Amniotic stem cell (primary cell): ENCODE data around the gene CYP4V2.
A peak's percentile ranks its signal among the peaks of the same experiment; 100 is the strongest.
"Not testable (repeated sequence)": the region's sequence is repeated elsewhere in the genome, so short reads cannot be mapped to it uniquely, and the experiment has no call there.

Experiments used
- DNase-seq: peaks from one replicate; lab custom pipeline; 2025; lab: John Stamatoyannopoulos, UW

CYP4V2 gene

DNA sequence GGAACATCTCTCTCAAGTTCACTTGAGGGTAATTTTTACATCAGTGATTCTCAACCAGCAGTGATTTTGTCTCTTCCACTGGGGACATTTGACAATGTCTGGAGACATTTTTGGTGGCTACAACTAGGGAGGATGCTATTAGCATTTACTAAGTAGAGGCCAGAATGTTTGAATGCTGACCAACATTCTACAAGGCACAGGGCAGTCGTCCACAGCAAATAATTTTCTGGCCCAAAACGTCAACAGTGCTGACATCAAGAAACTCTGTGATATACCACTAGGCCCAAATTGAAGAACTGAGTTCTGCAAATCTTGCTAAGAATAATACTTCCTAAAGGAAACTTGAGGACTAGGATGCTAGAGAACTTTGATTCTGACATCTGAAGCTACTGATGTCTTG is 43.0 kb downstream of the CYP4V2 start:
- DNase-seq, result no peak

DNA sequence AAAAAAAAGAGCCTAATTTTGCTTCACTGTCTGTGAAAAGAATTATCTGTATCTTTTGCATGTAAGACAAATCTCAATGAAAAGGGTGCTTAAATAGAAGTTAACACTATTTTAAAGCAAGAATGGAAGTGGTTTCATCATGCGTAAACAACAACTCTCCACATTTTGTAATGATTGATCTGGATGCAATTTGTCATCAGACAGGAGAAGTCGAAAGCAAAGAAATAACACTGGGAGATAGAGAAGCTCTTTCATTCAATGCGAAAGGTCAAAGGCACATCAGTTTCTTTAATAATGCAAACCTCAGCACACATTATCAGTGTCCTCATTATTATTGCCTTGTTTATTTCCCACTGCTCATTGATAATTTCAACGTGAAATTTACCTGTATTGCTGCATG is 44.8 kb downstream of the CYP4V2 start:
- no peak for DNase-seq

GRCh38 chr4:186240452-186240847 is 49.1 kb downstream of the CYP4V2 start:
- DNase-seq, result no peak

- DNase-seq, result no peak
Observed at GRCh38 chr4:186240848-186241491, 49.6 kb downstream of the CYP4V2 start.

DNA sequence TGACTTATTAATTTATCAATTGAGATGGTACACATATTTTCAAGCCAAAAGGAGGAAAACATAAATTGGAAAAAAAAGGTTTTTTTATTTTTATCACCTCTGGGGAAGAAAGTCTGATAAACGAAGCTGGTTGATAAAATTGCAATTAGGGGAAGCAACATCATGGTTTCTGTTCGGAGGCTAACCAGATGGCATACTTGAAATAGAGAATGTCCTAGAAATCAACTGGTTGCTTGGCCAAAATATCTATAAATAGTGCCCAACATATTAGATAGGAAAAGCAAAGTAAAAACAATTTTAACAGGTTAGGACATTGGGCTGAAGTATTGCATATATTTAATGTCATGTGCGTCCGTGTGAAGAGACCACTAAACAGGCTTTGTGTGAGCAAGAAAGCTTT is 50.2 kb downstream of the CYP4V2 start:
- no peak for DNase-seq

DNA sequence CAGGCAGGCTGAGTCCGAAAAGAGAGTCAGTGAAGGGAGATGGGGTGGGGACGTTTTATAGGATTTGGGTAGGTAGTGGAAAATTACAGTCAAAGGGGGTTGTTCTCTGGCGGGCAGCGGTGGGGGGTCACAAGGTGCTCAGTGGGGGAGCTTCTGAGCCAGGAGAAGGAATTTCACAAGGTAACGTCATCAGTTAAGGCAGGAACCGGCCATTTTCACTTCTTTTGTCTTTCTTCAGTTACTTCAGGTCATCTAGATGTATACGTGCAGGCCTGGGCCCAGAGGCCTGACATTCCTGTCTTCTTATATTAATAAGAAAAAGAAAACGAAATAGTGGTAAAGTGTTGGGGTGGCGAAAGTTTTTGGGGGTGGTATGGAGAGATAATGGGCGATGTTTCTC is 50.7 kb downstream of the CYP4V2 start:
- DNase-seq, result not testable (repeated sequence)

- DNase-seq, result no peak
Observed at GRCh38 chr4:186243331-186243730, 52.0 kb downstream of the CYP4V2 start.

GRCh38 chr4:186244835-186245234 is 53.5 kb downstream of the CYP4V2 start:
- DNase-seq, result no peak

GRCh38 chr4:186247062-186247752 is 55.8 kb downstream of the CYP4V2 start:
- DNase-seq, result not testable (repeated sequence)

DNA sequence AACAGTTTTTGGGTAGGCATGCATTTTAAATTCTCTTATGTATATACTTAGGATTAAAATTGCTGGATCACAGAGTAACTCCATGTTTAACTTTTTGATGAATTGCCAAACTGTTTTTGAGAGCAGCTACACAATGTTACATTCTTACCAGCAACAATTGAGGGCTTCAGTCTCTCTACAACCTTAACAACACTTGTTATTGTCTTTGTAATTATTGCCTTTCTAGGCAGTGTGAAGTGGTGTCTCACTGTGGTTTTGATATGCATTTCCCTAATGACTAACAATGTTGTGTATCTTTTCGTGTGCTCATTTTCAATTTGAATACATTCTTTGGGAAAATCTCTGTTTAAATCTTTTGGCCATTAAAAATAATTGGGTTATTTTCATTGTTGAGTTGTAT is 57.3 kb downstream of the CYP4V2 start:
- no peak for DNase-seq

DNA sequence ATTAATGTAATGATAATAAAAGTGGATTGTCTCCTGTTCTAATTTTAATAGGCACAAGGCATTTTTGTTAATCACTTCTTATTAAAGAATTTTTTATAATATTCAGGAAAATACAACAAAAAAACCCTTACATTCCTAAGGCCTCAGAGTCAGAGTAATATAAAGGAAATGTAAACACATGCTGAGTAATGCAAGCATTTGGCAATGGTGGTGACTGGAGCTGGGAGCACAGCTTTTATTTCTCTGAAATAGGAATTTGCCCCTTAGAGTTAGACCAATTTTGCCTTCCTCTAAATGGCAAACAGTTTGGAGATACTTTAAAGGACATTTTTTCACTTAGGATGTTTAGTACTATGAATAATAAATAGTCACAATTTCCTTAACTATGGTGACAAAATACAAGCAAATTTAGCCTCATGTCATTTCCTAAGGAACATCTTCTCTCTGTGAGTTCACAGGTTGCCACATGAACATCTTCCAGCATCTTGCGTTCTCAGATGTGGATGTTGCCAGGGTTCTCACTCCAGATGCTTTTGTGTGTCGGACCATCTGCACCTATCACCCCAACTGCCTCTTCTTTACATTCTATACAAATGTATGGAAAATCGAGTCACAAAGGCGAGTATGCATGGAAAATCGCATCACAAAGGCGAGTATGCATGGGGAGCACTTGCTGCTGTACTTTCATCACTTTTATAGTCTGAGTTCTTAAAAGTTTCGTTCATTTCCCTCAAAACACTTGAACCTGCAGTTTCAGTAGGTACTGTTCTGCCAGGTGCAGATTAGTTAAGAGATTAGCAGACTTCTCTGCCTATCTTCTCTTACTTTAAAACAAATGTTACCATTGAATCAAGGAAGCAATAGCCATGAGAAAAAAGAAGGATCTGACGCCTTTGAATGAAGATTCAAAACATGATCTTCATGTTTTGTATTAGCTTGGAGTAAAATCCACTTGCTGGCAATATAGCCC is 58.7 kb downstream of the CYP4V2 start:
- DNase-seq, result peak; percentile 12

DNA sequence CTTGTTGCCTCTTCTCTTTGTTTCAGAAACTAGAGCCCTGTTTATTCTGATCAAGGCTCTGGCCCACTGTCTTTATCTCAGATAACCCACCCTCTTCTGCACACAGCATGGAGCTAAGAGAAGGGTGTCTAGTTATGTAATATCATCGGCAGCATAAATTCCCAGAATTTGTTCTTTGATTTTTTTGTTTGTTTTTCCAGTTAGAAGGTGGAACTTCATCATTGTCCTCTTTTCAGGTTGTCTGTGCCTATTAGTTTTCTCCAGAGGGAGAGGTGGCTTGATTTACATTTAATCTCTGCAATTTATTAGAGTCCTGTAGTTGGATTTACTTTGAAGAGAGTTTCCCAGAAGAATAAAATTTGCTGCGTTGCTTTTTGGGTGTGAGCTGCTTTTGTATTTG is 59.4 kb downstream of the CYP4V2 start:
- DNase-seq, result no peak

GRCh38 chr4:186255122-186255521 is 63.8 kb downstream of the CYP4V2 start:
- no peak for DNase-seq

DNA sequence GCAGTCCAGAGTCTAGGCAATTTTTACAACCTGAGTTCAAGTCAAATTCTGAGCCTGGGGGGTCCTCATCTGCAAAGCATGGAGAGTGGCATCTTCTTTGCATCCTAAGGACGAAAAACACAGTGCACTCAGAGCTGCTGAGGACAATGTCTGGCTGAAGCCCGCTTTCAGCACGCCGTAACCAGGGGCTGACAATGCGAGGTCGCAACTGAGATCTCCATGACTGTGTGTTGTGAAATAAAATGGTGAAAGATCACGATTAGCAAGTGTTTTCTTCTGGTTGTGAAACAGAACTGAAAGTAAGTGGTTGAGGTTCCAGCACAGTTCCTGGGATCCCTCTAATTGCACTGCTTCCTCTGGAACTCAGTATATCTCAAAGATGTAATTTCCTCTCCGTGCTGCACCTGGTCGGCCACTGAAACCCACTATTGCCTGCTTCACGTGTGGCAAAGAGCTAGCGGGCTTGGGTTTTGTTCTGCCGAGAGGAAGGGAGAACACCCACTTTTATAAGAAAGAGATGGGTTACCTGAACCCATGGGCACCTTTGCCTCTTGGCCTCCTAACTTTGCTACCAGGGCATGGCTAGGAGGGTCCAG is 66.9 kb downstream of the CYP4V2 start:
- DNase-seq, result no peak

GRCh38 chr4:186260117-186260503 is 68.7 kb downstream of the CYP4V2 start:
- no peak for DNase-seq
